Stimulated activated effector memory CD8-positive, alpha-beta T cell treated with anti-CD3 and anti-CD28 coated beads, Interleukin-12 subunit alpha, Interleukin-12 subunit beta, amount 100 ng/mL, for 72 hours (primary cell): ENCODE results near the gene CYP8B1.

Source experiments
- ATAC-seq: fragments of 150-1000 bp; cut with Tn5 transposase; 2 replicates; pipeline ENCODE4 v1.10.0; 2021
- DNase-seq, 2 donors: peaks; one replicate each; pipeline ENCODE4 v3.0.0; 2021 to 2022; ENCODE audit warnings: low spot score in 2 of 2
- H3K27ac Mint-ChIP-seq: one replicate; pipeline ENCODE4 v1.8.0; 2022; ENCODE audit warnings: mild to moderate bottlenecking, mixed read lengths
- H3K36me3 Mint-ChIP-seq: one replicate; pipeline ENCODE4 v1.8.0; 2022; ENCODE audit warnings: mild to moderate bottlenecking, mixed read lengths
- H3K4me1 Mint-ChIP-seq: one replicate; pipeline ENCODE4 v1.8.0; 2022; ENCODE audit warnings: mixed read lengths
- H3K4me3 Mint-ChIP-seq: one replicate; pipeline ENCODE4 v1.8.0; 2022; ENCODE audit warnings: mild to moderate bottlenecking, mixed read lengths
- H3K9me3 Mint-ChIP-seq: one replicate; pipeline ENCODE4 v1.8.0; 2022; ENCODE audit warnings: mixed read lengths

Gene CYP8B1, protein sequence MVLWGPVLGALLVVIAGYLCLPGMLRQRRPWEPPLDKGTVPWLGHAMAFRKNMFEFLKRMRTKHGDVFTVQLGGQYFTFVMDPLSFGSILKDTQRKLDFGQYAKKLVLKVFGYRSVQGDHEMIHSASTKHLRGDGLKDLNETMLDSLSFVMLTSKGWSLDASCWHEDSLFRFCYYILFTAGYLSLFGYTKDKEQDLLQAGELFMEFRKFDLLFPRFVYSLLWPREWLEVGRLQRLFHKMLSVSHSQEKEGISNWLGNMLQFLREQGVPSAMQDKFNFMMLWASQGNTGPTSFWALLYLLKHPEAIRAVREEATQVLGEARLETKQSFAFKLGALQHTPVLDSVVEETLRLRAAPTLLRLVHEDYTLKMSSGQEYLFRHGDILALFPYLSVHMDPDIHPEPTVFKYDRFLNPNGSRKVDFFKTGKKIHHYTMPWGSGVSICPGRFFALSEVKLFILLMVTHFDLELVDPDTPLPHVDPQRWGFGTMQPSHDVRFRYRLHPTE

DNA sequence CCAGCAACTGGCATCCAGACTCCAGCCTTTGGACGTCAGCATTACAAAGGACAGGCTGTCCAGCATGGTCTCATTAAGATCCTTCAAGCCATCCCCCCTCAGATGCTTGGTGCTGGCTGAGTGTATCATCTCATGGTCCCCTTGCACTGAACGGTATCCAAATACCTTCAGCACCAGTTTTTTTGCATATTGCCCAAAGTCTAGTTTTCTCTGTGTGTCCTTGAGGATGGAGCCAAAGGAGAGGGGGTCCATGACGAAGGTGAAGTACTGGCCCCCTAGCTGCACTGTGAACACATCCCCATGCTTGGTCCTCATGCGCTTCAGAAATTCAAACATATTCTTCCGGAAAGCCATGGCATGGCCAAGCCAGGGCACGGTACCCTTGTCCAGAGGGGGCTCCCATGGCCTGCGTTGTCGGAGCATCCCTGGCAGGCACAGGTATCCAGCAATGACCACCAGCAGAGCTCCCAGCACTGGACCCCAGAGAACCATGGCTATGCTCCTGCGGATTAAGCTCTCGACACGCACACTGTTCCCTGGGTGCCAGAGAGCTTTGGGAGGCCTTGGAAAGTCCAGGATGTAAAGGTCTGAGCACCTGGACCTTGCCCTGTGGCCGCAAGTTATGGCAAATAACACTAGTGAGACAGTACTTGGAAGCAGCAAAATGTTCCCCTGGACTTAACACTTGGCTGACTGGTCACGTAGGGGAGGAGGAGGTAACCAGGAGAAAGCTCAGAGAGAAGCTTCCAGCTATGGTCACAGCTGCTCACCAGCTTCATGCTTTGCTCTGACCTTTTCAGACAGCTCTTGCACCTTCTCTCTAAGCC is at the start of gene CYP8B1:
CYP8B1 (minus strand) TSS at position 555 of the 827 bp plus-strand sequence; CDS start at position 492, 63 bp downstream.
- Mint-ChIP-seq H3K27ac (no peak within 1 kb of the TSS), H3K9me3 (no peaks in the 10 kb centered on the region), H3K36me3 (peaks cover 4% of the 10 kb centered on the region), H3K4me1 (no peaks in the 10 kb centered on the region), H3K4me3 (no peak within 1 kb of the TSS)
- ATAC-seq: no peak
- DNase-seq: no peak

DNA sequence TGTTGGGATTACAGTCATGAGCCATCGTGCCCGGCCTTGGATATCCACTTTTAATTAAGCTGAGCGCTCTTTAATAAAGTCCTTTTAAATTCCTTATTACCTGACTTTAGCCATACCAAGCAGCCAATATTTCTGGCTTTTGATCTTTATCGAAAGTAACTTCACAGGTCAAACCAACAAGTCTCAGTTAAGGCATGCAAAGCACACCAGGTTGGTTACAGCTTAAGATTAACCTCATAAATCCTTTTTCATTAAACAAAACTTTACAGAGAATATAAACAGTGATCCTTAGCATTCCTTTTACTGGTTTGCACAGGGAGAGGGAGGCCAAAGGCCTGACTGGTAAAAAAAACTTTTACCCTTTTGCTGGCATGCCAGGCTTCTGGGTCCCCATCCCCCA is 47.9 kb upstream of the CYP8B1 start:
- no peak overlapping the region for H3K27ac Mint-ChIP-seq
- no peaks in the 10 kb centered on the region for H3K9me3 Mint-ChIP-seq

DNA sequence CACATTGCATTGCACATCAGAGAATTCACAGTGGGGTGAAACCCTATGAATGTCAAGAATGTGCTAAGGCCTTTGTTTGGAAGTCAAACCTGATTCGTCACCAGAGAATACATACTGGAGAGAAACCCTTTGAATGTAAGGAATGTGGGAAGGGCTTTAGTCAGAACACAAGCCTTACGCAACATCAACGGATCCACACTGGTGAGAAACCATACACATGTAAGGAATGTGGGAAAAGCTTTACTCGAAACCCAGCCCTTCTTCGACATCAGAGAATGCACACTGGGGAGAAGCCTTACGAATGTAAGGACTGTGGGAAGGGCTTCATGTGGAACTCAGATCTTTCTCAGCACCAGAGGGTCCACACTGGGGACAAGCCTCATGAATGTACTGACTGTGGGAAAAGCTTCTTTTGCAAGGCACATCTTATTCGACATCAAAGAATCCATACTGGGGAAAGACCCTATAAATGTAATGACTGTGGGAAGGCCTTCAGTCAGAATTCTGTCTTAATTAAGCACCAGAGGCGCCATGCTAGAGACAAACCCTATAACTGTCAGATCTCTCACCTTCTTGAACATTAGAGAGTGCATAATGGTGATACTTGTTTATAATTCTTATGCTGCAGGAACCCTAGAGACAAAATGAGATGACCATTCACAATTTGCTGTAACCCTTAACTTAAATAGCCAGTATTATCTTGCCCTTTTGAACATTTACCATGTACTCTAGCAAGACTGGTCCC is 39.3 kb upstream of the CYP8B1 start:
- H3K36me3 Mint-ChIP-seq: no peaks in the 10 kb centered on the region
- DNase-seq (no peak), ATAC-seq (no peak)
- no peak overlapping the region for H3K4me3 Mint-ChIP-seq
- peaks cover 11% of the 10 kb centered on the region for H3K9me3 Mint-ChIP-seq
- no peak overlapping the region for H3K27ac Mint-ChIP-seq
- no peaks in the 10 kb centered on the region for H3K4me1 Mint-ChIP-seq

More for the DNA sequence above, 47.9 kb upstream of the CYP8B1 start:
- Mint-ChIP-seq H3K4me1 (no peaks in the 10 kb centered on the region), H3K4me3 (no peak overlapping the region), H3K36me3 (no peaks in the 10 kb centered on the region)
- peak in 1 of 2 donors; percentile 22 for DNase-seq
- ATAC-seq: no peak

DNA sequence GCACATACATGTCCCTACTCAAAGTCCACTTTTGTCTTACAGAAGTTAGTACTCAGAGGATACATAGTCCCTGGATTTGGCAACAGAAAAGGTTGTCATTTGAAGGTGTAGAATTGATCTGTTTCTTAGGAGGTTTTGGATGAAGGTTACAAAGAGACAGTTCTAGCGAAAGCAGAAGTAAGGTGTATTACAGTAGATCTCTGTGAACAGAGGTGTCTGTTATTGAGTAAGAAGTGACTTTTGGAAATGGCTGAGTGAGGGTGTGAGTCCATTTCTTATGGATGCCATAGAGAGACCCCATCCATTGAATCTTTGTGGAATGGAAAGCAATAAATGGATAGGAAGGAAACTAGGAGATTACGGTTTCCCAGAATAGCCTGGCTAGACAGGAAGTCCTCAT is 35.9 kb upstream of the CYP8B1 start:
- DNase-seq (no peak), ATAC-seq (no peak)
- H3K27ac Mint-ChIP-seq: no peak overlapping the region
- H3K4me3 Mint-ChIP-seq: no peak overlapping the region
- peaks cover 4% of the 10 kb centered on the region for H3K4me1 Mint-ChIP-seq
- peaks cover 11% of the 10 kb centered on the region for H3K9me3 Mint-ChIP-seq
- no peaks in the 10 kb centered on the region for H3K36me3 Mint-ChIP-seq

DNA sequence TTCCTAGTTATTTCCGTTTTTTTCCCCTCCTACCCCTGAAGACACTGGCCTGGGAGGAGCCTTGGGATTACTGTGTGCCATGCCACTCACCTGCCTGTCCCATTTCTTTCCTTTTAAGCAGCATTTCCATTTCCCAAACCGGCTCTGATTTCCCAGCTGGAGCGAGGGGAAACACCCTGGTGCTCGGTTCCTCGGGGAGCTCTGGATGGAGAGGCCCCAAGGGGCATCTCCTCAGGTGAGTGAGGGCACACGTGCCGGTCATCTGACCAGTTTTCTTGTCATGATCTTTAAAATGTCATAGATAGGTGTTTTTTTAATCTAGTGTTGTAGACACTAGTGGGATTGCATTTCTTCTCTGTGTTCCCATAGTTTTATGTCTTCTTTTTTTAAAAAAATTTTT is 33.0 kb upstream of the CYP8B1 start:
- Mint-ChIP-seq H3K4me3 (no peak overlapping the region), H3K36me3 (no peaks in the 10 kb centered on the region), H3K9me3 (peaks cover 8% of the 10 kb centered on the region), H3K27ac (no peak overlapping the region), H3K4me1 (peaks cover 7% of the 10 kb centered on the region)
- ATAC-seq (no peak), DNase-seq (no peak)

DNA sequence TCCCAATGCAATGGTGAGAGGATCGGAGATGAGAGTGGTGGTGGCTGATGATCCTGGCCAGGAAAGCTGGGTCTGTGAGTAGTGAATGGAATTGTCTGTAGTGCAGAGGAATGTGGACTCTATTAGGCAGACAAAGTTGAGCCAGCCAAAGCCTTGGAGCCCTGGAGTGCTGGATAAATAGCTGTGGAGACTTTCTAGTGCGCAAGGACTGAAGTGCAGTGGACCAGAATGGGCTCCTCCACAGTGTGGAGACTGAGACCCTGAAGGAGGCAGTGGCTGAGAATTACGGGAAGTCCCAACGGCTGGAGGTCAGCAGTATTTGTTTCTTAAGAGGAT is 31.1 kb upstream of the CYP8B1 start:
- no peaks in the 10 kb centered on the region for H3K36me3 Mint-ChIP-seq
- no peak overlapping the region for H3K4me3 Mint-ChIP-seq
- H3K27ac Mint-ChIP-seq: no peak overlapping the region

DNA sequence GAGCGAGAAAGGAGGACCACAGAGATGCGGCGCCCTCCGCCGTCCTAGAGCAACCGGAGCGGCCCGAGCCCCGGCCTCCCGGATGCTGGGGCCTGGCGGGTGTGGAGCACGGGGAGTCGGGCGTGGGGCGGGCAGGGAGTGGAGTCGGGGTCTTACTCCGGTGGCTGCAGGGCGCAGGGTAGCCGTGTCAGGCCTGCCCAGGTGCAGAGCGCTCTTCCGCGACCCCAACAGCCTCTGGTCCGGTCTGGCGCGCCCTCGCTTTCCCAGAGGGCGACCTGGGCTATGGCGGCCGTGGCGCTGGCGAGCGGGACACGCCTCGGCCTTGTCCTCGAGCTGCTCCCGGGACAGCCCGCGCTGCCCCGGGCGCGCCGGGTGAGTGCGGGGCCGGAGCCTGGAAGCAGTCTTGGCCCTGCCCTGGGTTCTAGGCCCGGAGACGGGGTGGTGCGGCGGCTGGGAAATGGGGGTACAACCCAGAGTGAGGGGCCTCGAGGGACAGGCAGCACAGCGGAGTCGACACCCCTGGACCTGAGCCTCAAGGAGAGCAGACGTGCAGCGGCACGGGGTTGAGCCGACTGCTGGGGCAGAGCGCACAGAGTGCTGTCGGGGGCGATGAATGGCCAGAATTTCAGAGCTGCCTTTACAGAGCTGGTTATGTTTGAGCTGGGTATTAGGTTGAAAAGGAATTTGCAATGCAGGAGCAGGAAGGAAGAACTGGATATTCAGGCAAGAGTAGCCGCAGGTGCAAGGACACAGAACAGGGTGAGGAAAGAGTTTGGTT is 30.6 kb upstream of the CYP8B1 start, which contains the start of gene ZNF662:
ZNF662 (plus strand) TSS at position 73 of the 778 bp plus-strand sequence. CDS start 1,973 bp downstream, outside the sequence.
- DNase-seq (no peak), ATAC-seq (peak; percentile 36)
- no peak within 1 kb of the TSS for H3K27ac Mint-ChIP-seq
- H3K36me3 Mint-ChIP-seq: no peaks in the 10 kb centered on the region
- peaks cover 11% of the 10 kb centered on the region for H3K9me3 Mint-ChIP-seq
- peak within 1 kb of the TSS; percentile 58 for H3K4me3 Mint-ChIP-seq
- peaks cover 7% of the 10 kb centered on the region for H3K4me1 Mint-ChIP-seq

More for the DNA sequence above, 31.1 kb upstream of the CYP8B1 start:
- ATAC-seq (no peak), DNase-seq (no peak)
- peaks cover 11% of the 10 kb centered on the region for H3K9me3 Mint-ChIP-seq
- peaks cover 7% of the 10 kb centered on the region for H3K4me1 Mint-ChIP-seq

DNA sequence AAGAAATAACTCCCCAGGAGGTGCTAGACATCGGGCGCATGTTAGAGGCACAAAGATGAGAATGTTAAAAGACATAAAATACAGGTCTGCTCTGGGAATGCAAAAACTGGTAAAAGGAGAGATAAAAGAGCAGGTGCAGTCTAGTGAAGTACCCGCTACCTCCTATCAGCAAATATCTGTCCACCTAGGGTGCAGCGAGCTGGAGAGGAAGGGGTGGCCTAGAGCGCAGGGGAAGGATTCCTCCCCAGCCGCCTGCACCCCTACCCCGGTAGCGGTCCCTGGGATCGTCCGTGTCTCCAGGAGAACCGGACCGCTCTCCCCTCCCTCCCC is 30.0 kb upstream of the CYP8B1 start:
- no peak for DNase-seq
- Mint-ChIP-seq H3K9me3 (peaks cover 11% of the 10 kb centered on the region), H3K4me1 (peaks cover 7% of the 10 kb centered on the region), H3K36me3 (no peaks in the 10 kb centered on the region), H3K27ac (no peak overlapping the region), H3K4me3 (peak overlapping the region; percentile 58)
- peak; percentile 24 for ATAC-seq

DNA sequence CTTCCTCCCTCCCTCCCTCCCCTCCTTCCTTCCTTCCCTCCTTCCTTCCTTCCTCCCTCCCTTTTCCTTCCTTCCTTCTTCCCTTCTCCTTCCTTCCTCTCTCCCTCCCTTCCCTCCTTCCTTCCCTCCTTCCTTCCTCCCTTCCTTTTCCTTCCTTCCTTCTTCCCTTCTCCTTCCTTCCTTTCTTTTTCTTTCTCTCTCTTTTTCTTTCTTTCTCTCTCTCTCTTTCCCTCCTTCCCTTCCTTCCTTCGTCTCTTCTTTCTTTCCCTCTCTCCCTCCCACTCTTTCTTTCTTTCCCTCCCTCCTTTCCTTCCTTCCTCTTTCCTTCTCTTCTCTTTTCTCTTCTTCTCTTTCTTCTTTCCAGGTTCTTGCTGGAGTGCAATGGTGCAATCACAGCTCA is 28.4 kb upstream of the CYP8B1 start:
- no peak overlapping the region for H3K27ac Mint-ChIP-seq
- H3K4me1 Mint-ChIP-seq: peaks cover 7% of the 10 kb centered on the region
- peaks cover 11% of the 10 kb centered on the region for H3K9me3 Mint-ChIP-seq
- ATAC-seq (no peak), DNase-seq (no peak)
- H3K4me3 Mint-ChIP-seq: no peak overlapping the region
- no peaks in the 10 kb centered on the region for H3K36me3 Mint-ChIP-seq

DNA sequence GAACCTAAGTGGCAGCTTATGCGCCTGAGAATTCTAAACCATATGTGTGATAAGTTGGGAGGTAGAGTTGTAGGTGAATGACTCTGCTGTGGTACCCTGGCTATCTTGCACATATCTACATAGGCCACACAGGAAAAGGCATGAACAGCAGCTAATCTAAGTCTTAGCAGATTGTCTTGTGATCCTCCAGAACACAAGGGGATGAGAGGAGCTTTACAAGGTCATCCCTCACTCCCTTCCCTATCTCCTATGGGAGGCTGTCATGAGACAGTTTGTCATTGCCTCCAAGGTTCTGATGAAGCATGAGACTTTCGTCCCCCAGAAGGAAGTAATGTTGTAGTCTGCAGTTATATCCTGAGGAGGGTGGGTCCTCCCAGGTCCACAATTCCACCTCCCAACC is 26.6 kb upstream of the CYP8B1 start:
- Mint-ChIP-seq H3K27ac (no peak overlapping the region), H3K4me3 (no peak overlapping the region), H3K4me1 (peaks cover 7% of the 10 kb centered on the region), H3K9me3 (peaks cover 11% of the 10 kb centered on the region), H3K36me3 (no peaks in the 10 kb centered on the region)
- no peak for DNase-seq
- no peak for ATAC-seq

DNA sequence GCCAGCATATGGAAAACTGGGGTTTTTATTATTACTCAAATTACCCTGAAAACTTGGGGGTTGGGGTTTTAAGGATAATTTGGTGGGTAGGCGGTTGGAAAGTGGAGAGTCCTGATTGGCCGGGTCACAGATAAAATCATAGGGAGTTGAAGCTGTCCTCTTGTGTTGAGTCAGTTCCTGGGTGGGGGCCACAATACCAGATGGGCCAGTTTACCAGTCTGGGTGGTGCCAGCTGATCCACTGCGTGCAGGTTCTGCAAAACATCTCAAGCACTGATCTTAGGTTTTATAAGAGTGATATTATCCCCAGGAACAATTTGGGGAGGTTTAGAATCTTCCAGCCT is 25.4 kb upstream of the CYP8B1 start:
- no peaks in the 10 kb centered on the region for H3K4me1 Mint-ChIP-seq
- peaks cover 11% of the 10 kb centered on the region for H3K9me3 Mint-ChIP-seq
- DNase-seq: no peak
- no peaks in the 10 kb centered on the region for H3K36me3 Mint-ChIP-seq
- no peak overlapping the region for H3K27ac Mint-ChIP-seq
- no peak overlapping the region for H3K4me3 Mint-ChIP-seq
- ATAC-seq: peak; percentile 34

DNA sequence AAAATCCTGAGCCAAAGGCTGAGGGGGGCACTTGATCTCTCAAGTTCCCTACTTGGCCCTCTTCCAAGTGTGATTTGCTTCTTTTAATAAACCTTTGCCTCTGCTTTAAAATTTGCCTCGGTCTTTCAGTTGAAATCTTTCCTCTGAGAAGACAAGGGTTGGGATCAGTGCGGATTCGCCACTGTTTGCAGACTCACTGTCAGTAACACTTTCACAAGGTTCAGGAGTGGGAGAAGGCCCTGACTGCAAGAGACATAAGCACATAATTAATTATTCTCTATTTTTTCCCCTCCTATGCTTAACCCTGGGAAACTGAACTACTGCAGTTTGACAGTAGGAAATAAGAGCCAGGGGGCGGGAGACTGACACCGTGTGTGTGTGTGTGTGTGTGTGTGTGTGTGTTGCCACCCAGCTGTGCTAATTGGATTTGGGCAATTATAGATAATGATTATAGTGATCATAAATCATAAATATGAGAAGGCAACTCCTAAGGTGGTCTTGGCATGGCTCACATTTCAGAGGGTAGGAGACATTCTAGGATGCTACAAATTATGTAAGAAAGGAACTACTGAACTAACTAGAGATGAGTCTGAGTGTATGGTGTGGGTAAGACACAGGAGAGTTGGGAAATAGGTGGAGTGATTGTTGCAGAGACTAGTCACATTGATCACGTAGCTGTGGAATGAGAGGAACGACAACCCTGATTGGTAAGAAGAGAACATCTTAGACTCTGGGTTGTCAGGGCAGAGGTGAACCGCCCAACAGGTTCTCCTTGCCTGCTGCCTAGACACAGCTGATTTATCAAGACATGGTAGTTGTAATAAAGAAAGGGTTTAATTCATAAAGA is 24.8 kb upstream of the CYP8B1 start:
- no peak overlapping the region for H3K27ac Mint-ChIP-seq
- H3K4me1 Mint-ChIP-seq: no peaks in the 10 kb centered on the region
- DNase-seq (no peak), ATAC-seq (peak; percentile 16)
- H3K9me3 Mint-ChIP-seq: peaks cover 11% of the 10 kb centered on the region
- no peaks in the 10 kb centered on the region for H3K36me3 Mint-ChIP-seq
- H3K4me3 Mint-ChIP-seq: no peak overlapping the region

DNA sequence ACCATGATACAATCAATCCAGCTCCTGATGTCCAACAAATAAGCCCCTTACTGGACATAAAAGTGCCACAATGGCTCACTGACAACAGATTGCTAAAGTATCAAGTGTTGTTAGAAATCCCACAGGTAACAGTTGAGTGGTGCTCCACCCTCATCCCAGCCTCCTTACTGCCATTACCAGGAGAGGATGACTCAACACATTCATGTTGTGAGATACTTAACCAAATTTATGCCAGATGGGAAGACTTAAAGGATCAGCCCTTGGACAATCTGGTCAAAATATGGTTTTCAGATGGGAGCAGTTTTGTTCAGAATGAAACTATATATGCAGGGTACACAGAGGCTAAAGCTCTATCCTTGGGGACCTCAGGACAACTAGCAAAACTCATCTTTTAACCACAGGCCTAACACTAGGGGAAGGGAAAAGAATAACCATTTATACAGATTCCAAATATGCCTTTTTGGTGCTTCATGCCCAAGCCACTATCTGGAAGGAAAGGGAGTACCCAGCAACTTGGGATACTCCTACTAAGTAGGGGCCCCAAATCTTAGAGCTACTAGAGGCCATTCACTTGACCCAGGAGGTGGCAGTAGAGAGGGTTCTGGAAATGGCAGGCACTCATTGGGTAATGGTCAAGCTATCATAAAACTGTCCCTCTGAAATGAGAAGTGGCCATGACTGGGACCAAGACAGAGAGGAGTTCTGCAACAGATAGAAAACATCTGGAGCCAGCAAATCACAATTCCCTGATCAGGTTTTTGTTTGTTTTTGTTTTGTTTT is 23.4 kb upstream of the CYP8B1 start:
- H3K9me3 Mint-ChIP-seq: peaks cover 4% of the 10 kb centered on the region
- DNase-seq (no peak), ATAC-seq (no peak)
- no peak overlapping the region for H3K27ac Mint-ChIP-seq
- no peaks in the 10 kb centered on the region for H3K36me3 Mint-ChIP-seq
- H3K4me1 Mint-ChIP-seq: no peaks in the 10 kb centered on the region
- H3K4me3 Mint-ChIP-seq: no peak overlapping the region

DNA sequence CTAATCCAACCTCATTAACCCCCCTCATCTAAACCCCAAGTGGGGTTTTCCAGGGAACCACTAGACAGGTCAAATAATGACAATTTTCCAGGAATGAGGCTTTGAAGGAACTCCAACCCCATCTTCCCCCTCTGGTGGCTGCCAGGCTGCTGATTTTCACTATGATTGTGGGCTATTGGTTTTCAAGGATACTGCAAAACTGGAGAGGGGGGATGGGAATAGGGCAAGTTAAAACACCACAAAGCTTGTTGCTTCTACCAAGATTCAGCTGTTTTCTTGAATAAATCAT is 19.8 kb upstream of the CYP8B1 start:
- Mint-ChIP-seq H3K4me1 (no peaks in the 10 kb centered on the region), H3K9me3 (no peaks in the 10 kb centered on the region), H3K27ac (no peak overlapping the region), H3K4me3 (no peak overlapping the region), H3K36me3 (no peaks in the 10 kb centered on the region)
- no peak for ATAC-seq
- DNase-seq: no peak
